Stimulated activated CD8-positive, alpha-beta memory T cell treated with anti-CD3 and anti-CD28 coated beads, Interleukin-15, amount 100 ng/mL, for 48 hours (primary cell): ENCODE data around the gene NDUFAF3.

ENCODE experiments used
- DNase-seq, 2 donors: peaks; one replicate each; pipeline ENCODE4 v3.0.0-alpha.2; 2020; ENCODE audit warnings: low read depth in 2 of 2

The NDUFAF3 gene

DNA sequence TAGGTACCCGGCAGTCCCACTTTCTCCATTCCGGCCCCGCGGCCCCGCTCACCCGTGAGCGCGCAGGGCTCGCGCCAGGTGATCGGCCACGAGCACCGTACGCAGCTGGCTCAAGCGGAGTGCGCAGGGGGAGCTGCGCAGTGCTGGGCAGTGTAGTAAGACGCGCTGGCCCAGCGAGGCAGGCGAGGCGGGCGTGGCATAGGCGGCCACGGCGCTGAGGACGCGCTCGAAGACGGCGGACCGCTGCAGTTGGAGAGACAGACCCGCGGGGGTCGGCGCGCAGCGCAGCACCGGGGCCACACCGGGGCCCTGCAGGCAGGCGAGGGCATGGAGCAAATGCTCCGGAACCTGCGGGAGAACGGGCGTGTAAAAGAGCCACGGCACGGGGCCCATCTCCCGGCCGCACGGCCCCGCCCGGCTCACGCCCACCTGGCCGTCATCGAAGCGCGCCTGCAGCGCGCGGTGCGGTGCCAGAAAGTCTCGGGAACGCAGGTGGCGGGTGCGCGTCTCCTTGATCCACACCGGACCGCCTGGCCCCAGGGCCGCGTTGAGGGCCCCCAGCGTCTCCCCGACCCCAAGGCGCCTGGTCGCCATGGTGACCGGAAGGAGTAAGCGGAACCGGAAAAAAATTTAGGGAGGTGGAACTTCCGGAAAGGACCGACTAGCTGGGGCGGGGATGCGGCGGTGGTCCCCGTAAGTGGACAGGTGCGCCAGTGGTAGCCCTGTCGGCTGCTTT is 3.8 kb upstream of the NDUFAF3 start, which contains the start of gene DALRD3:
DALRD3 (minus strand) TSS at position 610 of the 736 bp plus-strand sequence; CDS start at position 594, 16 bp downstream.
- DNase-seq, result peak in 1 of 2 donors; percentile 47

DNA sequence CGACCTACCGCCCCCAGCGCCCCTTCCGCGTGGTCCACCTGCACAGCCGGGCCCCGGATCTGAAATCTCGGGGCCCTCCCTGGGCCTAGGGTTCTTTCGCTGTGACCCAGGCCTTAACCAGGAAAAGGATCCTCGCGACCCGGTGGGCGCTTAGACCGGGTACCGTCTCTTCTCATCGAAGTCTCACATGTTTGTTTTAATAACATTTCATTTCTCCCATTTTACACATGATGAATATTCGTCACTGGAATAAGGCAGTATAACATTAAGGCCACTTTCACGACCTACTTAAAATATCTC is 3.3 kb upstream of the NDUFAF3 start:
- no peak for DNase-seq

DNA sequence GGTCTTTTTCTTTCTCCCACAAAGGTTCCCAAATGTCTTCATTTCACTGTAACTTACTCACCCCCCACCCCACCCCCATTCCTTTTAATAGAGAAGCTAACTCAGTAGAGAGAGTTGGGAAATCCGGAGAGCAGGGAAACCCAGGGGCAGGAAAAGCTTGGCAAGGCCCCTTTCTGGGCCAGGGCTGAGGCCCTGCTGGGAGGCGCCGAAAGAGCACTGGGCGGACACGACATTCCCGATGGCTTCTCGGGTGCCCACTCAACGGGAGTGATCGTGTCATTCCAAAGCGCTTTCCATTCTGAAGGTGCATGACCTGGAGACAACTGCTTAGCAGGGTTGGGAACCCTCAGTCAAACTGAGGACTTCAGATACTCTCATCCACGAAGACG is 2.0 kb upstream of the NDUFAF3 start:
- no peak for DNase-seq

DNA sequence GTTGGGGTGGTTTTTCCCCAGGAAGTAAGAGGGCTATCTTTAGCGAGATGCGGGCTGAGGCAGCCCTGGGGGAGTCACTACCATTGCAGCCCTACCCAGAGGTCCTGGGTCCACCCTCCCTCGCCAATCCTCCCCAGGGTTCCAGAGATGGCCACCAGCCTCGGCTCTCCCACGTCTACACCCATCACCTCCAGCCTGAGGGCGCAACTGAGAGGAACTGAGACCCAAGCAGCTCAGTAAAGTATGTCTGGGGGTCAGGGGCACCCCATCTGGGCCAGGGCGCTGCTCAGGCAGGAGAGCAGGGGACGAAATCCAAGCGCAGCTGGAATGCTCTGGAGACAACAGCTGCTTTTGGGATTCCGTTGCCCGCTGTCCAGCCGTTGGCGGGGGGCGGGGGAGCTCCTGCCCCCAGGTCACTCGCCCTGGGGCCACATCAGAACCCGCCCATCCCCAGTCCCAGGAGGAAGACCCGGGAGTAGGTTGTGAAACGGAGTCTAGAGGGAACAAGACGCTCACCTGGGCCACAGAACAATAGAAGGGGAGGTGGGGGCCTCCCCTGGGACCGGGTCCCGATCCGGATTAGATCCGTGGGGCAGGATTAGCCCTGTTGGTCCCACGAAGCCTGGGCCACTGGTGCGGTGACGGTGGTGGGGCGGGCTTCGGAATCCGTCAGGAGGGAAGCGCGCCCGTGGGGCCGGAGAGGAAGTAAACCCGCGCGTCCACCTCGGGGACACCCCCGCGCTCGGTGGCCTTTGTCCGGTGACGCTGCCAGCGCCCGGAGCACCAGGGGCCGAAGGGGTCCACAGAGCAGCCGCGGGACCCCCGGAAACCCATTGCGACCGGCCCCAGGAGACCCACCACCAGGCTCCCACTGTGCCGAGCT is 1.4 kb upstream of the NDUFAF3 start:
- no peak for DNase-seq

DNA sequence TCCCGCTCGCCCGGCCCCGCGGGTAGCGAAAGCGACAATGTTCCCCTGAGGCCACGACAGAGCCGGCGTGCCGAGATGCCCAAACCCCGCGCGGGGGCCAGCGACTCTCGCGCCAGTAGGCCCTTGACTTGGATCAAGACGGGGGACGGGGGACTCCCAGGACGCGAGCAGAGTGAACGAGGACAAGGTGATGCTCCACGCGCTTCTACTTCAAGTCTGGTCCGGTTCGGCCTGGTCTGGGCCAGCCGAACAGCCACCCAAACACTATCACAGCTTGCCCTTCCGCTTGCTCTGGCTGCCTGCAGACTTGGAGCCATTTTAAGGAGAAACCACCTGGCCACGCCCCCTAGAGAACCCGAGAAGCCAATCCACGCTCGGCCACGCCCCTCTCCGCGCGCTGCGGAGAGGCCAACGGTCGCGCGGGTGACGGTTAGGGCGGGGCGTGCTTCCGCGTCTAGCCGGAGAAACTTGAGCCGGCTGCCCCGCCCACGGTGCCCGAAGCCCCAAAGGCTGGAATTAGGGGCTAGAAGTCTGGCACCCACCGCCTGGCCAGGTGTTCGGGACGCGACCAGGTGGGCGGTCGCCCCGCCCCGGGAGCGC is 608 bp upstream of the NDUFAF3 start:
- peak; percentile 97 to 98 for DNase-seq

DNA sequence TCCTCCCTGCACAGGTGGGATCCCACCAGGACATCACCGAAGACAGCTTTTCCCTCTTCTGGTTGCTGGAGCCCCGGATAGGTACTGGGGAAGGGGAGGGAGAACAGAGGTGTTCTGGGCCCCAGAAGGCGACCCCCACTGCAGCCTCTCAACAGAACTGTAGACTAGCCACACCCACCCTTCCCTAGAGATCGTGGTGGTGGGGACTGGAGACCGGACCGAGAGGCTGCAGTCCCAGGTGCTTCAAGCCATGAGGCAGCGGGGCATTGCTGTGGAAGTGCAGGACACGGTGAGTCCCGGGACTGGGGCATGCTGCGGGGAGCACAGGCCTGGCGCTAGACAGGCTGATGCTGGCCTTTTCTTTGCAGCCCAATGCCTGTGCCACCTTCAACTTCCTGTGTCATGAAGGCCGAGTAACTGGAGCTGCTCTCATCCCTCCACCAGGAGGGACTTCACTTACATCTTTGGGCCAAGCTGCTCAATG is 809 bp downstream of the NDUFAF3 start:
- DNase-seq, result no peak

DNA sequence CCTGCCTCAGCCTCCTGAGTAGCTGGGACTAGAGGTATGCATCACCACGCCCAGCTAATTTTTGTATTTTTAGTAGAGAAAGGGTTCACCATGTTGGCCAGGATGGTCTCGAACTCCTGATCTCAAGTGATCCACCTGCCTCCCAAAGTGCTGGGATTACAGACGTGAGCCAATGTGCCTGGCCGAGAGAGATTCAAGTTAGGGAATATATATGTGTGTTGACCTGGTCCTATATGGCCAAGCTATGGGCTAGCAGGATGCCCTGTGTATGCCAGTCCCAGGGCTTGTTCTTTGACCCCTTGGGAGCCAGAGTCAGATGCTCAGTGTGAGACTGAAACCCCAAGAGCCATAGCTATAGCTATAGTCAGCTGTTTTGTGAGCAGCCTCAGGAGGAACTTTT is 1.9 kb downstream of the NDUFAF3 start:
- DNase-seq, result no peak

DNA sequence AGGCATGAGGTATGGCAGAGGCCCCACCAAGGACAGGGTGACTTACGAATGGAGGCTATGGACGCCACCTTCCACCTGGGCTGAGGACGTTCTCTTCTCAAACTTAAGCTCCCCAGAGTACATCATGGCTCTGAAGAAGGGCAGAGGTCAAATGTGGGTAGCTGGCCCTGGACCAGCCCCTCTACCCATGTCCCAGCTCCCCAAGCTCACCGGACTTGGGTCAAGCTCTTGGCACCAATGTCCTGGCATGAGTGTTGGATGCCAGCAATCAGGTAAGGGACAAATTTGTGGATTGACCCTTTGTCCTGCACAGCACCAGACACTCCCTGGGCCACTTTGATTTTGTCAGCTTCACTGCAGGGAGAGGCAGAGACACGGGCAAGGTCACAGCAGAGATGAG is 2.5 kb downstream of the NDUFAF3 start:
- DNase-seq, result no peak

DNA sequence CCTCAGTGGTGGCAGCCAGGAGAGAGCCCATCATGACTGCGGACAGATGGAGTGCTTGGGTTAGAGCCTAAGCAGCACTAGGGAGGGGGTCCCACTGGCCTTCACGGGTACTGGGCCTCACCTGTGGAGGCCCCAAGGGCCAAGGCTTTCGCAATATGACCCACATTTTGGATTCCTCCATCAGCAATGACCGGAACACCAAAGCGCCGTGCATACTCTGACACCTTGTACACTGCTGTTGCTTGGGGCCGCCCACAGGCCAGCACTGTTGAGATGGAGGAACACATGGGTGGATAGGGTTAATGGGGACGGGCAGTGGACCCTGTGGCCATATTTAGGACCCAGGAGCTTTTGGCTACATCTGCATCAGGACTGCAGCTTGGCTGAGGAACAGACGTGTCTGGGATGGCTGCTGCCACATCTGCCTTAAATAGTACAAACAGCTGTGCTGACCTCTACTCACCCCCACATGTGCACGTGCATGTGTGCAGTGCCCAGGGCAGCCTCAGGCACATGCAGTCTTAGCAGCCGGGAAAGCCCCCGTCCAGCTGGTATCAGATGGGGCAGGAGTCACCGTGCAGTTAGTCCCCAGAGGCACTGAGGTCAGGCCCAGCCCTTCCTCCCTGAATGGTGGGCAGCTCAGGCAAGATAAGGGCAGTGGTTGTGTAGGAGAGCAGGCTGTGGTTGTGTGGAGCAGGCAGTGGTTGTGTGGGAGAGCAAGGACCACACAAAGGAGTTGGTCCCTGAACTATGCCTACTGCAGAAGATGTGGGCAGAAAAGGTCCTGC is 3.3 kb downstream of the NDUFAF3 start:
- DNase-seq, result no peak

DNA sequence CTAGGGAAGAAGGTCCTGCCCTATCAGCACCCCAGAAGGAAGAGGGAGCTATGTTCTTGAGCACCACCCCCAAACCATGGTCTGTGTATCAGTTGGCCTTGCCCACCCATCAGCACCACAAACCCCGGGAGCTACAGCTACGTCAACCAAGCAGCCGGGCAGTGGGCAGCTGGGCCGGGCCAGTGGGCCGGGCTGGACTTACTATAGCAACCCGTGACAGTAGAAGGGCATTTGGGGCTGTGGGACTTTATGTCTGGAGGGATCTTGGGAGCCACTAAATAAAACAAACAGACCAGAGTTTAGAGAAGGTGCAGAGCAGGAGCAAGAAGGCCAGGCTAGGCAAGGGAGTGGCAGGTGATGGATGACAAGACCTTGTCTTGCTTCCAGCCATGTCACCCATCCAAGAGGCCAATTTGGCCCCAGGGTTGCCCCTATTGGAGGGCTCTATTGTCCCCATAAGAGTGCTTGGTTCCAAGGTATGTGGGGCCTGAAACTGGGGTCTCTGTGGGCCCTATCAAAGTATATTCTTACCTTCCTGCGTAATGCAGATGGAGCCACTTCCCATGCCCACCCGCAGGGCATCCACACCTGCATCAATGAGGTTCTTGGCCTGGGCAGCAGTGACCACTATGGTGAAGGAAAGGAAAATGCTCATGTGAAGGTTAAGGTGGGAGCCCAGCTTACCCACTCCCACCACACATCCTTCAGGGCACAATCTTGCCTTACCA is 4.0 kb downstream of the NDUFAF3 start:
- DNase-seq, result no peak

DNA sequence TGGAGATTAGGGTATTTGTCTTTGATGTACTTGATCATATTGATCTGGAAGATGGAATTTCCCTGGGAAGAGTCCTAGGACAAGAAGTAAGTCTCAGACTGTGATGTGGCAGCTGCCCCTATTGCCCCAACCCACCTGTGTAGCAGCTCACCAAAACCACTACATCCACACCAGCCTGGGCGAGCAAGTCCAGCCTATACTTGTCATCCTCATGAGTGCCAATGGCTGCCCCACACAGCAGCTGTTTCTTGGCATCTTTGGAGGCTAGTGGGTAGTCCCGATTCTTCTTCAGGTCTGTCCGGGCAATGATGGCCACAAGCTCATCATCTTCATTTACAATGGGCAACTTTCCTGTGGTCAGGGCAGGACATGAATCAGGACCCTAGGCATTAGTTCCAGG is 4.6 kb downstream of the NDUFAF3 start:
- no peak for DNase-seq

DNA sequence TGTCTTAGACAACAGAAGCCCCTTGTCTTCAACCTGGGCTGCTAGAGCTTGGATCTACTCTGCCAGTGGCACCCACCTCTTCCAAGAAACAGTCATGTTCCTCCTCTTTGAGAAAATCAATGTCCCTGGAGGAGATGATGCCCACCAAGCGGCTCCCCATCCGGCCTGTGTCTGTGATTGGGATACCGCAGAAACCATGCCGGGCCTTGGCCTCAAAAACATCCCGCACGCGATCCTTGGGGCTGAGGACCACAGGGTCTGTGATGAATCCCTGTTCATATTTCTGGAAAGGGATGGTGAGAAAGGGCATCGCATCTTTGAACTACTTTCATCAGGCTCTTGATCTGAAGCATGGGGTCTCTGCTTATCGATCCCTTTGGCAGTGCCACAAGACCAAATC is 5.7 kb downstream of the NDUFAF3 start:
- no peak for DNase-seq

DNA sequence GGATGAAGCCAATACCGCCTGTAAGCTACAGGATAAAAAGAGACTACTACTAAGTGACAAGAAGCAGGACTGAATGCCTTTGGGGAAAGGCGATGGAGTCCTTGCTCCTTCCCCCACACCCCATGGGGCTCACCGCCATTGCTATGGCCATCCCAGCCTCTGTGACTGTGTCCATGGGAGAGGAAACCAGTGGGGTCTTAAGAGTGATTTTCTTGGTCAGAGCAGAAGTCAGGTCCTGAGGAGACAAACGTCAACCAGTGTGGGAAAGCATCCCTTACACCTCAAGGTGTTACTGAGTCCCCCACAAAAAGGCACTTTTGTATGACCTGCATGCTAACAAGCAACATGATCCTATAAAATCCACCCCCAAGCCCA is 6.4 kb downstream of the NDUFAF3 start:
- DNase-seq, result no peak

DNA sequence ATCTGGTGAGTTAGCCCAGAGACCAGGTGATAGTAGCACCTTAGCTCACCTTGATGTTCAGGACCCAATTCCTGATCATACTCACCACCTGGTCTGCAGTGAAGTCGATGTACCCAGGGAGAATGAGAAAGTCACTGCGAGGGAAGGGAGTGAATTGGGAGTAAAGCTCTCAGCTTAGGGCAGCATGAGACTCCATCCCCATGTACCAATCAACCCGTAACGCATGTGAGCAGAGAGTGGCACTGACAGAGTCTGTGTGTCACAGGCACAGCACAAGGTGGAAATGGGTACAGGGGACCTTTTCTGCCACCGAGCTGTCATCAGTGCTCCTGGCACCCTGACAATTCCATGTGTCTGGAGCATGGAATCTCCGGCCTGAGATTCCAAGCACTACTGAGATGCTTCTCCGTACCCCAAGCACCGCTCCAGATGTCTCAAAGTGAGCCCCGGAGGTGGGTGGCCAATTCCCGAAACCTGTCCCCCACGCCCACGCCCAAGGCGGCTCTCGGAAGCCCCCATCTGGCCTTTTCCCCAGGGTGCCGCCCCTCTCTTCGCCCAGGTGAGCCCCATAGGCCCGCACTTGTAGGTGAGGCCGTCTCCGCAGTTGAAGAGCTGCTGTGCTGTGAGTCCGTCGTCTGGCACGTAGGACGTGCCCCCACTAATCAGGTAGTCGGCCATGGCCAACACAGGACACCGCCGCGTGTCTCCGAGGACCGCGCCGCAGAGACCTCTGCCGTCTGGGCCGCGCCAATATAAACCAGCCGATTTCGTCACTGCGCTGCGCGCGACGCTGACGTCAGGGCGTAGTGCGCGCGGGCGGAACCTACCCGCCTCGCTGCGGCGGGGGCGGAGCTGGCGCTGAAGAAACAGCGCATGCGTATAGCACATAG is 7.0 kb downstream of the NDUFAF3 start, which contains the start of gene IMPDH2:
IMPDH2 (minus strand) TSS at position 726 of the 890 bp plus-strand sequence; CDS start at position 678, 48 bp downstream.
- DNase-seq, result peak; percentile 89 to 92

DNA sequence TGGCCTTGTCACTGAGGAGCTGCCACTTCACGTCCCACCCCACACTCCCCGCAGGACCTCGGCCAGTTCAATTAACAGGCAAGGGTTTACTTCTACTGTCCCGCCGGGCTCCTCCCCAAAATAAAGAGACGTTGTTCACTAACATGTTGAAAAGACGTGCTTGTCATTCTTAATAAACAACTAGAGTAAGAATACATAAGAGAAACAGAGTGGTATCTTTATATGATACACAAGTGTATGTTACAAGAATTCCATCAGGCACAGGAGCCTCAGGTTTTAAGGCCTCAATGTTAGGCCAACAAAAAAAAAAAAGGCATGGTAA is 7.6 kb downstream of the NDUFAF3 start:
- no peak for DNase-seq

DNA sequence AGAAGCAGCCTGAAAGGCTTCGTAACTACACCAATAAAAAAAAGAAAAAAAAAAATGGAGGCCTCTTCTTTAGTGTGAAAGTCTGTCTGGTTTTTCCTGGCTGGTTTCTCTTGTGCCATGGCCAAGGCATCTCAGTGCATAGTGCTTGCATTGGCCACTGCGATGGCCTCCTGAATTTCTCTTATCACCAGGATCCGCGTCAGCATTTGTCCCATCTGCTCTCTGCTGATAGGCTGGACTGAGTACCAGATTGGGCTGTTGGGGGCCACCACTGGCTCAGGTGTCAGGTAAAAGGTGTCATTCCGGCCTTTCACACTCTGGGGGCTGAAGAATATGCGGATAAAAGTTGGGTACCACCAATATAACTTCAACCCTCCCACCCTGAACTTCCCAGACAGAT is 8.4 kb downstream of the NDUFAF3 start:
- DNase-seq, result no peak

DNA sequence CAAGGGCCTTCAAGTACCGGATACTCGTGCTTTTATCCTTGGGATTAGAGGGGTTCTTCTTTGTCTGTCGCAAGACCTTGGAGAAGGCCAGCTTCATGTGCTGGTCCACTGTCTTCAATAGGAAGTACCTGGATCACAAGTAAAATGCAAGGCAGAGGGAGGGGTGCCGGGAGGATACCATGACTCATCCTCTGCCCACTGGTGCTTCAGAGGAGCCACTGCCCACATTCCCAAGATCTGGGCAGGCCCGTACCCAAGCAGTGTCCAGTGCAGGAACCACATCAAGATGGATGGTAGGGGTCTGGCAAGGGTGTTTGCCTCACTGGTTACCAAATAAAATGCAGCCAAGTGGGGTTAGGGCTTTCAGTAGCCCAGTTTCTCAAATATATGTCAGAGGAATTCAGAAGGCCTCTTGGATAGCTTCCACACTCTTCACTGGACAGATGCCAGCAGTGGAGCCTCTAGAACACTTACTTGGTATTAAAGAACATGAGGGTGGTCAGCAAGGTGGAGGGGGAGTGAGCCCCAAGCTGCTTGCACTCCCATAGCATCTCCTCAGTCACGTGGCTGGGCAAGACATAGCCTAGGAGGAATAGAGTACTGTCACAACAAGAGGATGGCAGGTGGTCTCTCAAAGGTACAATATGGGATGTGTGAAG is 10.9 kb downstream of the NDUFAF3 start:
- DNase-seq, result no peak

DNA sequence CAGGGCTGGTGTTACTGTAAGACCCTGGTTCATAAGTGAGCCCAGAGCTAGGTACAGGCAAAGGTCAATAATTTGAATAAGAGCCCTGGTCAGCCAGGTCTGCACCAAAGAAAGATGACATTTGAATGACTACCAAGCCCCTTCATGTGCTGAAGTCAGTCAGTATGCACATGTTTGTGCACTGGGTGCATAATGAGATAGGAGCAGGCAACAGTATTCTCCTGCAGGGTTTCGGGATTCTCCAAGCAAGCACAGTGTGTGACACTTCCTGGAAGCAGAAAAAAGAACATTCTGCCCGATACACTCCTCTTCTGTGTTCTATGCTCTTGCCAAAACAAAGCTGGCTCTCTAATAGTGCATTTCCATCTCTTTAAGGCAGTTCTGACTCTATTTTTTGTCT is 12.7 kb downstream of the NDUFAF3 start:
- DNase-seq, result no peak

DNA sequence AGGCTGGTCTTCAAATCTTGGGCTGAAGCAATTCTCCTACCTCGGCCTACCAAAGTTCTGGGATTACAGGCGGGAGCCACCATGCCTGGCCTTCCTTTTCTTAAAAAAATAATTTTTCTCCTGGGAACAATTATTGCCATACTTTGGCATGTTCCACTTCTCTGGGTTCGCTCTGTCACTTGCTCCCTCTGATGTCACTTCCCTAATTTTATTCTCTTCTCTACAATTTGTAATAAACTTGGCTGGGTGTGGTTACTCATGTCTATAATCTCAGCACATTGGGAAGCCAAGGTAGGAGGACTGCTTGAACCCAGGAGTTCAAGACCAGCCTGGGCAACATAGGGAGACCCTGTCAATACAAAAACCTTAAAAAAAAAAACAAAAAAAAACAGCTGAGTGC is 13.4 kb downstream of the NDUFAF3 start:
- DNase-seq, result no peak

DNA sequence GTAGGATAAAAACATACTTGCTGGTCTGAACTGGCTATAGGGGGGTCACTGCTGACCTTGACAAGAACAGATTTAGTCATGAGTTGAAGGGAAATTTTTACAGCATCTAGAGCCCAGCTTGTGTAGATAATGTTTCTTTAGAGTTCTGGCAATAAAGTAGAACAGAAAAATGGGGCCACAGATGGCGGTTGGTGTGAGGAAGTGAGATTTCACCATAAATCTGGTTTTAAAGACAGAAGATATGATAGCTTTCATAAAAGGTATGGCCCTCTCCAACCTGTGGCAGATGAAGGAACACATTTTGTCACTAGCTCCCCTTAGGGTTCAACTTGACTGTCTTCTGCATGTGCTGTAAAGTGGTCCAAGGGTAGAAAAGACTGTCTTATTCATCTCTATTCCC is 31.6 kb downstream of the NDUFAF3 start:
- no peak for DNase-seq
